K562 (cell line): Measurements from ENCODE around the gene SMAD1. TPM values are rescaled to one million over a fixed set of nuclear protein-coding genes. Genes with fewer than 3 reads are reported as not detected.

ENCODE experiments used
- ATAC-seq: fragments of 200-7000 bp; cut with Tn5 transposase; 3 replicates; pipeline ENCODE4 v1.9.1; 2020; ENCODE audit warnings: moderate library complexity
- BruUV-seq: library from RNA; stranded (reverse); fragments of 400-500 nt; replicated peaks from 2 replicates; lab custom pipeline; 2021; lab: Mats Ljungman, UMichigan
- CTCF ChIA-PET: fragments of 300-600 bp; formaldehyde crosslinking; extraction: SDS; loops from one replicate; lab custom pipeline; 2021; ENCODE audit warnings: low intra/inter-chr PET ratio; lab: Yijun Ruan, JAX
- POLR2A ChIA-PET: fragments of 300-600, 350-650 bp; sonication (Branson Sonifier 250); formaldehyde crosslinking; extraction: SDS; loops from one replicate; lab custom pipeline; 2021; ENCODE audit warnings: antibody characterized with exemption, inconsistent platforms; lab: Yijun Ruan, JAX
- DNase-seq, 4 experiments: peaks; one replicate each; pipeline versions ENCODE4 v3.0.0 to v3.0.0-alpha.2; 2011 to 2018; ENCODE audit warnings: low spot score in 3 of 4, mixed read lengths in 3 of 4; ENCODE audit errors: extremely low read depth in 1 of 4
- FAIRE-seq: peaks from 2 replicates; lab custom pipeline; 2011; peaks lifted over from hg19 to GRCh38; lab: Jason Lieb, UNC
- H2AFZ ChIP-seq: 2 replicates; pipeline ENCODE4 v1.6.0; 2011; ENCODE audit warnings: low read depth, low read length, control low read depth, inconsistent platforms
- H3K27ac ChIP-seq: fragments of 200-600 bp; 3 replicates; pipeline ENCODE4 v1.8.0; 2011; ENCODE audit warnings: low read depth, mild to moderate bottlenecking, control low read depth, inconsistent platforms, low read length, moderate library complexity, mixed read lengths; ENCODE audit errors: extremely low read depth
- H3K27me3 ChIP-seq, 2 experiments: fragments of 300-600 bp in 1 of 2; 2 replicates in 1 of 2; 3 replicates in 1 of 2; pipeline versions ENCODE4 v1.6.0 to v1.8.0; 2011; ENCODE audit warnings: inconsistent platforms in 2 of 2, low read length in 2 of 2, mild to moderate bottlenecking in 1 of 2, mixed read lengths in 1 of 2, moderate library complexity in 1 of 2; ENCODE audit not compliant: control insufficient read depth in 2 of 2, insufficient read depth in 2 of 2
- H3K36me3 ChIP-seq: fragments of 300-600 bp; 3 replicates; pipeline ENCODE4 v1.8.0; 2011; ENCODE audit warnings: mild to moderate bottlenecking, low read length, inconsistent platforms; ENCODE audit not compliant: control insufficient read depth, insufficient read depth
- H3K4me1 ChIP-seq, 2 experiments: fragments of 200-600 bp in 1 of 2; replicated peaks in 1 of 2; 2 replicates in 1 of 2; 3 replicates in 1 of 2; pipeline versions ENCODE4 v1.5.1 to v1.8.0; 2011; ENCODE audit warnings: inconsistent platforms in 2 of 2, low read length in 2 of 2, mild to moderate bottlenecking in 1 of 2, mixed read lengths in 1 of 2, moderate library complexity in 1 of 2; ENCODE audit not compliant: control insufficient read depth in 2 of 2, insufficient read depth in 2 of 2
- H3K4me2 ChIP-seq: 2 replicates; pipeline ENCODE4 v1.6.1; 2011; ENCODE audit warnings: low read length, control low read depth, inconsistent platforms, mixed read lengths; ENCODE audit not compliant: insufficient read depth
- H3K4me3 ChIP-seq: fragments of 200-600 bp; sonication (generic), shearing (Covaris generic); 2 replicates; pipeline ENCODE4 v1.5.1; 2016; ENCODE audit warnings: control low read depth, inconsistent platforms
- H3K79me2 ChIP-seq: fragments of 200-600 bp; 3 replicates; pipeline ENCODE4 v1.8.0; 2011; ENCODE audit warnings: low read length, inconsistent platforms; ENCODE audit not compliant: control insufficient read depth, insufficient read depth
- H3K9ac ChIP-seq, 2 experiments: 2 replicates each; pipeline versions ENCODE4 v1.6.0 to v1.6.1; 2011; ENCODE audit warnings: low read depth in 2 of 2, low read length in 2 of 2, control low read depth in 1 of 2, inconsistent platforms in 1 of 2, mild to moderate bottlenecking in 1 of 2, mixed read lengths in 1 of 2; ENCODE audit not compliant: insufficient read depth in 1 of 2
- H3K9me1 ChIP-seq: one replicate; pipeline ENCODE4 v1.6.0; 2011; ENCODE audit warnings: inconsistent platforms, mild to moderate bottlenecking, low read length, moderate library complexity; ENCODE audit not compliant: control insufficient read depth, insufficient read depth
- H3K9me3 ChIP-seq: replicated peaks from 2 replicates; pipeline ENCODE4 v1.5.1; 2011; ENCODE audit warnings: low read depth, low read length, inconsistent platforms; ENCODE audit not compliant: control insufficient read depth, insufficient read depth
- H4K20me1 ChIP-seq: replicated peaks from 2 replicates; pipeline ENCODE4 v1.6.1; 2011; ENCODE audit warnings: low read length, inconsistent platforms, mixed read lengths; ENCODE audit not compliant: control insufficient read depth, insufficient read depth
- ATF6 ChIP-seq: sonication (generic); formaldehyde crosslinking; IDR thresholded peaks from 2 replicates; pipeline ENCODE4 v1.4.0; 2020; ENCODE audit warnings: mild to moderate bottlenecking, missing genetic modification reagents
- CHD4 ChIP-seq: fragments of 200-600 bp; sonication (generic); IDR thresholded peaks from 3 replicates; pipeline ENCODE4 v1.6.1; 2012; ENCODE audit warnings: low read depth, mild to moderate bottlenecking, mixed read lengths, low read length, inconsistent platforms; ENCODE audit not compliant: insufficient read depth, insufficient replicate concordance, poor library complexity, severe bottlenecking
- DNMT1 ChIP-seq: fragments of 450-650 bp; IDR thresholded peaks from 2 replicates; pipeline ENCODE4 v1.6.1; 2016; ENCODE audit warnings: antibody characterized with exemption, mild to moderate bottlenecking
- E2F4 ChIP-seq: sonication (generic); formaldehyde crosslinking; IDR thresholded peaks from 2 replicates; pipeline ENCODE4 v1.8.0; 2022; ENCODE audit warnings: mild to moderate bottlenecking, low read depth, missing genetic modification reagents
- E2F5 ChIP-seq: sonication (generic); formaldehyde crosslinking; IDR thresholded peaks from 2 replicates; pipeline ENCODE4 v1.8.0; 2022; ENCODE audit warnings: mild to moderate bottlenecking, missing genetic modification reagents
- ELF2 ChIP-seq: fragments of 250-450 bp; sonication (Bioruptor Pico); IDR thresholded peaks from 2 replicates; pipeline ENCODE4 v1.5.0; 2021; ENCODE audit warnings: mild to moderate bottlenecking
- GABPB2 ChIP-seq: fragments of 250-450 bp; sonication (Bioruptor Pico); conservative IDR thresholded peaks from 2 replicates; pipeline ENCODE4 v1.5.1; 2021; ENCODE audit warnings: mild to moderate bottlenecking
- MITF ChIP-seq: IDR thresholded peaks from 2 replicates; pipeline ENCODE4 v1.6.1; 2014; ENCODE audit warnings: antibody characterized with exemption
- MNT ChIP-seq, 2 experiments: fragments of 450-650 bp; conservative IDR thresholded peaks; 2 replicates each; pipeline ENCODE4 v1.6.1; 2017; ENCODE audit warnings: mild to moderate bottlenecking in 2 of 2, moderate library complexity in 2 of 2
- MYC ChIP-seq, 2 experiments: fragments of 250-450 bp in 1 of 2; sonication (Bioruptor Pico) in 1 of 2; IDR thresholded peaks; 2 replicates each; pipeline versions ENCODE4 v1.5.1 to v1.6.1; 2012 to 2021; ENCODE audit warnings: low read depth in 2 of 2, borderline replicate concordance in 1 of 2, improper control_type of control experiment in 1 of 2, low read length in 1 of 2, mild to moderate bottlenecking in 1 of 2, moderate library complexity in 1 of 2
- RNF2 ChIP-seq: sonication (generic); IDR thresholded peaks from 2 replicates; pipeline ENCODE4 v1.6.1; 2016
- SREBF2 ChIP-seq: sonication (generic); formaldehyde crosslinking; IDR thresholded peaks from 2 replicates; pipeline ENCODE4 v1.4.0; 2020; ENCODE audit warnings: mild to moderate bottlenecking, missing genetic modification reagents
- TOE1 ChIP-seq, 2 experiments: fragments of 450-650 bp in 1 of 2; sonication (generic) in 1 of 2; formaldehyde crosslinking in 1 of 2; IDR thresholded peaks; 2 replicates each; pipeline versions ENCODE4 v1.7.1 to v1.8.0; 2016 to 2022; ENCODE audit warnings: borderline replicate concordance in 2 of 2, mild to moderate bottlenecking in 2 of 2, antibody characterized with exemption in 1 of 2, inconsistent platforms in 1 of 2, low read depth in 1 of 2, missing genetic modification reagents in 1 of 2, moderate library complexity in 1 of 2
- ZBED1 ChIP-seq: IDR thresholded peaks from 2 replicates; pipeline ENCODE4 v1.6.1; 2014
- ZNF121 ChIP-seq: sonication (generic); formaldehyde crosslinking; conservative IDR thresholded peaks from 2 replicates; pipeline ENCODE4 v1.8.0; 2022; ENCODE audit warnings: missing genetic modification reagents
- ZNF124 ChIP-seq: sonication (generic); formaldehyde crosslinking; IDR thresholded peaks from 2 replicates; pipeline ENCODE4 v1.8.1; 2022; ENCODE audit warnings: missing genetic modification reagents
- WGBS: fragments of 100-300 bp; shearing (Covaris generic); methylation state at CpG from one replicate; pipeline ENCODE4 v1.1.6; 2016; ENCODE audit warnings: low coverage, mixed read lengths; ENCODE audit not compliant: insufficient coverage; ENCODE audit errors: missing lambda C conversion rate; 5-methylcytosine and 5-hydroxymethylcytosine counted together
- in situ Hi-C: fragments of 300-500 bp; cut with MboI; formaldehyde crosslinking; loops from 4 replicates; pipeline ENCODE4 v1.15.0; 2018; ENCODE audit warnings: inconsistent platforms, mixed read lengths
- intact Hi-C: fragments of 100-400 bp; cut with micrococcal nuclease; formaldehyde crosslinking; loops from 2 replicates; pipeline ENCODE4 v1.14.2; 2022
- polyA plus RNA-seq, 8 experiments: library from polyadenylated mRNA; depleted of rRNA in 4 of 8; stranded (reverse) in 5 of 8; unstranded in 3 of 8; fragments of >200 nt; fragmentation: Nextera tagmentation in 2 of 8; fragmentation: Illumina TruSeq in 1 of 8; extraction: Ambion mirVana in 2 of 8; extraction: Trizol in 1 of 8; gene quantifications; 2 replicates each; pipeline versions ENCODE4 v1.2.1 to v1.2.3, GENCODE V29; 2011 to 2014; ENCODE audit warnings: inconsistent platforms in 1 of 8, missing spikeins in 1 of 8
- total RNA-seq, 7 experiments: library from RNA; depleted of rRNA in 6 of 7; stranded (reverse); fragments of >200 nt in 6 of 7; fragmentation: Illumina TruSeq in 2 of 7; extraction: Trizol in 2 of 7; gene quantifications; 2 replicates each; pipeline versions ENCODE4 v1.2.1 to v1.2.3, GENCODE V29; 2011 to 2021; ENCODE audit warnings: low replicate concordance in 1 of 7

The SMAD1 gene
- total and polyA plus RNA-seq, 9 of the 15 experiments (the other 6 are each of a cell fraction or from before 2014, with no cell fraction given), result 0.05 to 0.54 (median 0.21) TPM; not detected in 3

GRCh38 chr4:145490796-145491195, 9.1 kb downstream of the SMAD1 start:
- no peaks in the 10 kb centered on the region for H3K9me1 ChIP-seq
- H3K4me2 ChIP-seq, result no peak overlapping the region
- ATAC-seq, result no peak
- 0% methylated on average over 1 of the region's 1 CpG for WGBS
- no peak for FAIRE-seq
- no peak overlapping the region for H3K9ac ChIP-seq
- in situ Hi-C loops (no loop called here), intact Hi-C loops (no loop called here)
- POLR2A ChIA-PET, result no interaction called here
- H3K27ac ChIP-seq, result no peak overlapping the region
- no peak overlapping the region for H2AFZ ChIP-seq
- H3K4me1 ChIP-seq, result no peaks in the 10 kb centered on the region
- no peaks in the 10 kb centered on the region for H3K27me3 ChIP-seq
- DNase-seq, result no peak
- H3K4me3 ChIP-seq, result no peak overlapping the region
- no peaks in the 10 kb centered on the region for H3K79me2 ChIP-seq
- BruUV-seq, result no TSS peak
- no peaks in the 10 kb centered on the region for H4K20me1 ChIP-seq
- no peaks in the 10 kb centered on the region for H3K36me3 ChIP-seq
- no peaks in the 10 kb centered on the region for H3K9me3 ChIP-seq
- CTCF ChIA-PET, result no interaction called here
- TF ChIP-seq ZBED1 (no peak), RNF2 (no peak), MITF (no peak), E2F4 (CRISPR knock-in tag) (no peak), GABPB2 (no peak), SREBF2 (CRISPR knock-in tag) (no peak), ZNF121 (CRISPR knock-in tag) (no peak), MYC (IDR thresholded peaks at IDR 0.05; ENCODE audit: low read depth, low read length) (no peak), MYC (CRISPR knock-in tag; IDR thresholded peaks at IDR 0.05; ENCODE audit: borderline replicate concordance, low read depth) (no peak), MNT (conservative IDR thresholded peaks at IDR 0.05) (no peak), TOE1 (IDR thresholded peaks at IDR 0.05; ENCODE audit: borderline replicate concordance) (no peak), TOE1 (CRISPR knock-in tag; IDR thresholded peaks at IDR 0.05; ENCODE audit: borderline replicate concordance, low read depth) (no peak), CHD4 (no peak), ATF6 (no peak), ELF2 (CRISPR knock-in tag) (no peak), DNMT1 (no peak), ZNF124 (CRISPR knock-in tag) (no peak), E2F5 (CRISPR knock-in tag) (no peak)
